Lower leg skin (tissue), 3 donors: ENCODE measurements around the gene ABCC2.

ENCODE experiments used
- CTCF ChIP-seq, 3 donors: fragments of 450-650 bp; IDR thresholded peaks; one replicate each; pipeline ENCODE4 v1.5.1; 2016; ENCODE audit warnings: antibody characterized with exemption in 3 of 3, mild to moderate bottlenecking in 3 of 3, moderate library complexity in 2 of 3
- POLR2A ChIP-seq, 2 donors: fragments of 450-650 bp; IDR thresholded peaks; one replicate each; pipeline ENCODE4 v1.6.1; 2016 to 2017; ENCODE audit warnings: antibody characterized with exemption in 2 of 2, mild to moderate bottlenecking in 1 of 2, moderate library complexity in 1 of 2

GRCh38 chr10:99750641-99751040, 31.8 kb upstream of the ABCC2 start:
- TF ChIP-seq CTCF (IDR thresholded peaks at IDR 0.05) (no peak), POLR2A (IDR thresholded peaks at IDR 0.05) (no peak)
